GM23338 (cell line): ENCODE results near the gene PTPRN2. TPM values are rescaled to one million over a fixed set of nuclear protein-coding genes. Genes with fewer than 3 reads are reported as not detected.

Source experiments
- ATAC-seq: fragments of 200-7000 bp; cut with Tn5 transposase; 3 replicates; pipeline ENCODE4 v1.9.1; 2020
- DNase-seq: peaks from one replicate; pipeline ENCODE4 v3.0.0-alpha.2; 2015; ENCODE audit warnings: low spot score
- H2AFZ ChIP-seq: fragments of 200-600 bp; sonication (generic); 2 replicates; pipeline ENCODE4 v1.8.0; 2016; ENCODE audit warnings: antibody characterized with exemption, mild to moderate bottlenecking, moderate library complexity
- H3F3A ChIP-seq: fragments of 200-600 bp; sonication (generic); replicated peaks from 2 replicates; pipeline ENCODE4 v1.8.0; 2017; ENCODE audit warnings: antibody characterized with exemption, mixed run types, low read depth
- H3K27ac ChIP-seq: fragments of 200-600 bp; sonication (generic); 2 replicates; pipeline ENCODE4 v1.6.1; 2016; ENCODE audit warnings: low read depth
- H3K27me3 ChIP-seq: fragments of 200-600 bp; sonication (generic); 2 replicates; pipeline ENCODE4 v1.8.0; 2016; ENCODE audit warnings: mild to moderate bottlenecking, mixed run types, moderate library complexity; ENCODE audit not compliant: insufficient read depth
- H3K36me3 ChIP-seq: fragments of 200-600 bp; sonication (generic); 2 replicates; pipeline ENCODE4 v1.8.0; 2016; ENCODE audit warnings: mild to moderate bottlenecking; ENCODE audit not compliant: insufficient read depth
- H3K4me1 ChIP-seq: fragments of 200-600 bp; sonication (generic); 2 replicates; pipeline ENCODE4 v1.8.0; 2016; ENCODE audit warnings: mild to moderate bottlenecking, moderate library complexity; ENCODE audit not compliant: insufficient read depth
- H3K4me2 ChIP-seq: fragments of 200-600 bp; sonication (generic); 2 replicates; pipeline ENCODE4 v1.7.1; 2017; ENCODE audit warnings: mixed run types
- H3K4me3 ChIP-seq: fragments of 200-600 bp; sonication (generic); 2 replicates; pipeline ENCODE4 v1.6.1; 2016; ENCODE audit warnings: mixed run types
- H3K79me2 ChIP-seq: fragments of 200-600 bp; sonication (generic); replicated peaks from 2 replicates; pipeline ENCODE4 v1.8.0; 2017; ENCODE audit warnings: mild to moderate bottlenecking; ENCODE audit not compliant: insufficient read depth
- H3K9me2 ChIP-seq: fragments of 200-600 bp; sonication (generic); 2 replicates; pipeline ENCODE4 v1.8.0; 2017; ENCODE audit not compliant: insufficient read depth
- H4K20me1 ChIP-seq: fragments of 200-600 bp; sonication (generic); replicated peaks from 2 replicates; pipeline ENCODE4 v1.8.0; 2017; ENCODE audit warnings: mild to moderate bottlenecking; ENCODE audit not compliant: insufficient read depth
- H3K27ac Mint-ChIP-seq: 2 replicates; pipeline ENCODE4 v1.8.0; 2020; ENCODE audit warnings: inconsistent platforms, mild to moderate bottlenecking, moderate library complexity, mixed read lengths
- H3K27me3 Mint-ChIP-seq: 3 replicates; pipeline ENCODE4 v1.8.0; 2022; ENCODE audit warnings: low read depth, mild to moderate bottlenecking, moderate library complexity, mixed read lengths, inconsistent platforms; ENCODE audit not compliant: insufficient read depth, poor library complexity
- H3K36me3 Mint-ChIP-seq: 3 replicates; pipeline ENCODE4 v1.8.0; 2021; ENCODE audit warnings: low read depth, mild to moderate bottlenecking, inconsistent platforms, moderate library complexity, mixed read lengths
- H3K4me1 Mint-ChIP-seq: 3 replicates; pipeline ENCODE4 v1.8.0; 2020; ENCODE audit warnings: mild to moderate bottlenecking, inconsistent platforms, mixed read lengths
- H3K4me3 Mint-ChIP-seq: 3 replicates; pipeline ENCODE4 v1.8.0; 2021; ENCODE audit warnings: moderate library complexity, mild to moderate bottlenecking, inconsistent platforms, mixed read lengths
- H3K9me3 Mint-ChIP-seq: 3 replicates; pipeline ENCODE4 v1.8.0; 2020; ENCODE audit warnings: moderate library complexity, mild to moderate bottlenecking, inconsistent platforms, mixed read lengths
- CREB1 ChIP-seq: fragments of 250-450 bp; sonication (Bioruptor Pico); IDR thresholded peaks from 2 replicates; pipeline ENCODE4 v1.5.0; 2020; ENCODE audit warnings: low read depth, mild to moderate bottlenecking, moderate library complexity
- CTCF ChIP-seq, 2 experiments: fragments of 200-600 bp in 1 of 2; sonication (generic) in 1 of 2; conservative IDR thresholded peaks; 2 replicates each; pipeline versions ENCODE4 v1.5.1 to v1.6.1; 2016 to 2017; ENCODE audit warnings: antibody characterized with exemption in 2 of 2, low read depth in 2 of 2, mild to moderate bottlenecking in 2 of 2, moderate library complexity in 1 of 2
- EZH2phosphoT487 ChIP-seq: fragments of 200-600 bp; sonication (generic); IDR thresholded peaks from one replicate; pipeline ENCODE4 v1.8.1; 2018; ENCODE audit warnings: antibody characterized with exemption; ENCODE audit not compliant: unreplicated experiment
- JUNB ChIP-seq: IDR thresholded peaks from one replicate; pipeline ENCODE4 v1.6.1; 2016; ENCODE audit warnings: antibody characterized with exemption; ENCODE audit not compliant: unreplicated experiment
- POLR2AphosphoS5 ChIP-seq: IDR thresholded peaks from 2 replicates; pipeline ENCODE4 v1.6.1; 2016; ENCODE audit warnings: antibody characterized with exemption, low read depth
- STAT1 ChIP-seq: IDR thresholded peaks from one replicate; pipeline ENCODE4 v1.6.1; 2016; ENCODE audit warnings: antibody characterized with exemption; ENCODE audit not compliant: unreplicated experiment
- ZNF462 ChIP-seq: fragments of 250-450 bp; sonication (Bioruptor Pico); IDR thresholded peaks from 2 replicates; pipeline ENCODE4 v1.5.0; 2020; ENCODE audit warnings: mild to moderate bottlenecking, moderate library complexity
- polyA plus RNA-seq: library from polyadenylated mRNA; unstranded; fragments of >200 nt; fragmentation: Nextera tagmentation; extraction: Ambion mirVana; gene quantifications from 2 replicates; pipeline ENCODE4 v1.2.1, GENCODE V29; 2016
- total RNA-seq: library from RNA; depleted of rRNA; stranded (reverse); fragments of >200 nt; shearing (Covaris generic); gene quantifications from 2 replicates; pipeline ENCODE4 v1.2.3, GENCODE V29; 2014

PTPRN2 gene
- total and polyA plus RNA-seq, 2 experiments from 2014 or later: 0.87 to 4.0 TPM

DNA sequence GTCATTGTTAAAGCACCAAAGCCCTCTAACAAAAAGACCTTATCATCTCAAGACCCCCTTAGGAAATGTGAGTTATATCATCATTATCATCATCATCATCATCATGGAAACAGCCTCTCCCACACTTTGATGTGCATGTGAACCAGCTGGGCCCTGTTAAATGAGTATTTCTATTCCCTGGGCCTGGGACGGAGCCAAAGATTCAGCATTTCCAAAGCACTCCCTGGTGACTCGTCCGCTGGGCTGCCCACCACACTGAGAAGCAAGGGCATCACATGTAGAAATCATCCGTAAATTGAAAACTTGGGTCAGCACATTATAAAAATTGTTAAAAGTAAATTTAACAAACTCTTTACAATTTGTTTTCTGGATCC, 88.6 kb downstream of the PTPRN2 start:
- peaks cover 31% of the 10 kb centered on the region for H3K4me1 Mint-ChIP-seq
- H3K4me3 ChIP-seq: no peak overlapping the region
- H3K4me1 ChIP-seq: peaks cover 43% of the 10 kb centered on the region
- no peaks in the 10 kb centered on the region for H3K27me3 ChIP-seq
- H3F3A ChIP-seq: 0 out of 2 replicates have a peak, but pooled peaks cover 14% of the 10 kb centered on the region
- no peaks in the 10 kb centered on the region for H3K79me2 ChIP-seq
- no peak overlapping the region for H3K4me3 Mint-ChIP-seq
- H3K36me3 ChIP-seq: no peaks in the 10 kb centered on the region
- ATAC-seq (no peak), DNase-seq (no peak)
- H3K36me3 Mint-ChIP-seq: peaks cover 7% of the 10 kb centered on the region; the same call in 2 of the 3 replicates
- TF ChIP-seq POLR2AphosphoS5 (no peak), ZNF462 (CRISPR knock-in tag) (no peak), CTCF (conservative IDR thresholded peaks at IDR 0.05; ENCODE audit: low read depth in 2 of 2) (no peak), EZH2phosphoT487 (no peak), CREB1 (CRISPR knock-in tag) (no peak), STAT1 (no peak), JUNB (no peak)
- no peaks in the 10 kb centered on the region for H3K9me2 ChIP-seq
- H3K27ac ChIP-seq: no peak overlapping the region
- no peaks in the 10 kb centered on the region for H4K20me1 ChIP-seq
- H3K27ac Mint-ChIP-seq: no peak overlapping the region
- no peak overlapping the region for H3K4me2 ChIP-seq
- peaks cover 67% of the 10 kb centered on the region for H3K9me3 Mint-ChIP-seq
- peaks cover 18% of the 10 kb centered on the region for H3K27me3 Mint-ChIP-seq
- H2AFZ ChIP-seq: no peak overlapping the region
